H1 (cell line): Measurements from ENCODE around the gene IQCE.

Experiments used
- CBX5 ChIP-seq: fragments of 300-800, 300-1000 bp; sonication (generic); IDR thresholded peaks from 2 replicates; pipeline ENCODE4 v1.7.1; 2016; ENCODE audit warnings: antibody characterized with exemption, low read length, low read depth
- EGR1 ChIP-seq: IDR thresholded peaks from 2 replicates; pipeline ENCODE4 v1.6.1; 2011; ENCODE audit warnings: low read depth, low read length, borderline replicate concordance
- EZH2 ChIP-seq: fragments of 200-600 bp; sonication (generic); IDR thresholded peaks from 2 replicates; pipeline ENCODE4 v1.7.1; 2012; ENCODE audit warnings: low read depth, mild to moderate bottlenecking, moderate library complexity, low read length, inconsistent platforms; ENCODE audit not compliant: severe bottlenecking
- POLR2A ChIP-seq, 2 experiments: IDR thresholded peaks; 1 replicate in 1 of 2; 2 replicates in 1 of 2; pipeline ENCODE4 v1.6.1; 2011; ENCODE audit warnings: low read depth in 2 of 2, low read length in 2 of 2, mild to moderate bottlenecking in 2 of 2; ENCODE audit errors: control extremely low read depth in 1 of 2
- SRF ChIP-seq: IDR thresholded peaks from 2 replicates; pipeline ENCODE4 v1.6.1; 2011; ENCODE audit warnings: mild to moderate bottlenecking, low read depth, low read length, moderate library complexity
- TAF1 ChIP-seq: IDR thresholded peaks from 2 replicates; pipeline ENCODE4 v1.6.1; 2011; ENCODE audit warnings: mild to moderate bottlenecking, low read depth, low read length
- YY1 ChIP-seq: IDR thresholded peaks from 2 replicates; pipeline ENCODE4 v1.6.1; 2011; ENCODE audit warnings: low read depth, mild to moderate bottlenecking, low read length
- ZNF274 ChIP-seq: IDR thresholded peaks from 2 replicates; pipeline ENCODE4 v1.7.0; 2012; ENCODE audit warnings: low read length, borderline replicate concordance; ENCODE audit errors: extremely low read depth
- TF ChIP-seq, protein P1 (sequence below), 3 experiments: IDR thresholded peaks; 1 replicate in 2 of 3; 2 replicates in 1 of 3; pipeline versions ENCODE4 v1.5.1 to v1.6.1; 2011; ENCODE audit warnings: low read length in 3 of 3, mild to moderate bottlenecking in 3 of 3, inconsistent platforms in 2 of 3, low read depth in 1 of 3, moderate library complexity in 1 of 3; ENCODE audit not compliant: insufficient read depth in 1 of 3; ENCODE audit errors: control extremely low read depth in 1 of 3

DNA sequence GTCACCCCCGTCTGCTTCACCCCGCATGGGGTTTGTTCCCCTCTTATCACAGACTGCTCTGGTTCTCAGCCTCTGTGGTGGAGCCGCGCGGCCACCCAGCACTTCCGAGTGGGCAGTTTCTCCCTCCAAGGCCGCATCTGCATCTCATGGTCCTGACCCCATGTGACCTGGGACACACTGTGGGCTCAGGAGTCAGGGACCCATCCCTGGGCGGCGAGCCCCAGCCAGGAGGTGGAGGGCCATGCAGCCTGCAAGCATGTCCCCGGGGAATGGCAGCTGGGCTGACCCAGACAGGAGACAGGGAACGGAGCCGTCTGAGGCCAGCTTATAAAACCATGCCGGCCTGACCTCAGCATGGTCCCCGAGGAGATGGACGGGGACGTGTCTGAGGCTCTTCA lies 47.8 kb downstream of the IQCE start:
- TF ChIP-seq, protein P1, sequence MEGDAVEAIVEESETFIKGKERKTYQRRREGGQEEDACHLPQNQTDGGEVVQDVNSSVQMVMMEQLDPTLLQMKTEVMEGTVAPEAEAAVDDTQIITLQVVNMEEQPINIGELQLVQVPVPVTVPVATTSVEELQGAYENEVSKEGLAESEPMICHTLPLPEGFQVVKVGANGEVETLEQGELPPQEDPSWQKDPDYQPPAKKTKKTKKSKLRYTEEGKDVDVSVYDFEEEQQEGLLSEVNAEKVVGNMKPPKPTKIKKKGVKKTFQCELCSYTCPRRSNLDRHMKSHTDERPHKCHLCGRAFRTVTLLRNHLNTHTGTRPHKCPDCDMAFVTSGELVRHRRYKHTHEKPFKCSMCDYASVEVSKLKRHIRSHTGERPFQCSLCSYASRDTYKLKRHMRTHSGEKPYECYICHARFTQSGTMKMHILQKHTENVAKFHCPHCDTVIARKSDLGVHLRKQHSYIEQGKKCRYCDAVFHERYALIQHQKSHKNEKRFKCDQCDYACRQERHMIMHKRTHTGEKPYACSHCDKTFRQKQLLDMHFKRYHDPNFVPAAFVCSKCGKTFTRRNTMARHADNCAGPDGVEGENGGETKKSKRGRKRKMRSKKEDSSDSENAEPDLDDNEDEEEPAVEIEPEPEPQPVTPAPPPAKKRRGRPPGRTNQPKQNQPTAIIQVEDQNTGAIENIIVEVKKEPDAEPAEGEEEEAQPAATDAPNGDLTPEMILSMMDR (IDR thresholded peaks at IDR 0.05; ENCODE audit: control extremely low read depth in 1 of 3, insufficient read depth in 1 of 3, low read depth in 1 of 3, low read length in 3 of 3): no peak
- TF ChIP-seq ZNF274 (no peak), POLR2A (IDR thresholded peaks at IDR 0.05; ENCODE audit: control extremely low read depth in 1 of 2, low read depth in 2 of 2, low read length in 2 of 2) (no peak), YY1 (no peak), CBX5 (no peak), EZH2 (no peak), EGR1 (no peak), TAF1 (no peak), SRF (no peak)
